ENCODE results near the gene MACF1.

- TF ChIP-seq EZH2phosphoT487 (IDR thresholded peaks at IDR 0.05; ENCODE audit: borderline replicate concordance, low read length) = no peak
- TF ChIP-seq CTCF (conservative IDR thresholded peaks at IDR 0.05; ENCODE audit: low read depth, low read length) = no peak
- no peak for TF ChIP-seq EZH2 (IDR thresholded peaks at IDR 0.05; ENCODE audit: low read length, unreplicated experiment)
Observed at GRCh38 chr1:39372105-39372504, 167.6 kb downstream of the MACF1 start.

All from PC-3 (cell line).